AG04449 (cell line): Measurements from ENCODE around the gene OR7A17.

ENCODE experiments used
- CTCF ChIA-PET: fragments of 350-600 bp; formaldehyde crosslinking; extraction: SDS; loops from one replicate; lab custom pipeline; 2021; ENCODE audit warnings: antibody characterized with exemption; lab: Yijun Ruan, JAX
- POLR2A ChIA-PET: fragments of 400-600, 350-600 bp; formaldehyde crosslinking; extraction: SDS; loops from one replicate; lab custom pipeline; 2020; ENCODE audit warnings: antibody characterized with exemption, inconsistent platforms; lab: Yijun Ruan, JAX
- DNase-seq: peaks from one replicate; pipeline ENCODE4 v3.0.0-alpha.2; 2010; ENCODE audit warnings: low read depth, low spot score
- H3K4me3 ChIP-seq: 2 replicates; pipeline ENCODE4 v1.5.1; 2011; ENCODE audit warnings: low read depth, mild to moderate bottlenecking, control low read depth, low read length
- CTCF ChIP-seq: IDR thresholded peaks from one replicate; pipeline ENCODE4 v1.5.1; 2011; ENCODE audit warnings: mild to moderate bottlenecking, moderate library complexity, low read length, control low read depth, inconsistent platforms; ENCODE audit not compliant: insufficient read depth; ENCODE audit errors: missing control alignments

Gene OR7A17

DNA sequence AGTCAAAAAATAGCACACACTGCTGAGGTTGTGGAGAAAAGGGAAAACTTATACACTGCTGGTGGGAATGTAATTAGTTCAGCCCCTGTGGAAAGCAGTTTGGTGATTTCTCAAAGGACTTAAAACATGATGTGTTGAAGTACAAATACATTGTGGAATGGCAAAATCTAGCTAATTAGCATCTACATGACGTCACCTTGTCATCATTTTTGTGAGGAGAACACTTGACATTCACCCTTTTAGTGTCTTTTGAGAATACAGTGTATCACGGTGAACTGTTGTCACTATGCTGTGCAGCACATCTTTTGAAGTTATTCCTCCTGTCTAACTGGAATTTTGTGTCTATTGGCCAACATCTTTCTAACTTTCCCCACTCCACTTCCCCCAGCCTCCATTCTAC, 42.8 kb downstream of the OR7A17 start:
- DNase-seq = no peak
- no peak overlapping the region for H3K4me3 ChIP-seq
- ChIA-PET POLR2A (no interaction called here), CTCF (no interaction called here)
- no peak for TF ChIP-seq CTCF

- no peak for DNase-seq
- TF ChIP-seq CTCF = no peak
- no peak overlapping the region for H3K4me3 ChIP-seq
- ChIA-PET POLR2A (no interaction called here), CTCF (no interaction called here)
These were observed 45.7 kb downstream of the OR7A17 start for GRCh38 chr19:14840206-14840605.

DNA sequence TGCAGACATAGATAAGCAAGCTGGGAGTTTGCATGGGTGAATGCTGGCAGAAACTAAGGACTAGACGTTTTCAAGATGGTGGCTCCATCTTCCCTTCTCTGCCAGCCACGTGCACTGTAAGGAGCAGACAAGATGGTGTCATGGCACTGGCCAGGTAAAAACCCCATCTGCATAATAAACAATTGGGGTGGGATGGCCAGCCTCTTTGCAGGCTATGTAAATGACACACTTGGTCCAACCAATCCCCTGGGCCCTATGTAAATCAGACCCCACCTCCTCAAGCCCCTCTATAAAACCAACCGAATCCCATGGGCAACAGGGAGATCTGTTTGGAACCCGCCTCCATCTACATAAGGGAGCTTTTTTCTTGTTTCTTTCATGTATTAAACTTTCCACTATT, 48.5 kb downstream of the OR7A17 start:
- no peak overlapping the region for H3K4me3 ChIP-seq
- no peak for DNase-seq
- ChIA-PET CTCF (no interaction called here), POLR2A (no interaction called here)
- TF ChIP-seq CTCF = no peak

DNA sequence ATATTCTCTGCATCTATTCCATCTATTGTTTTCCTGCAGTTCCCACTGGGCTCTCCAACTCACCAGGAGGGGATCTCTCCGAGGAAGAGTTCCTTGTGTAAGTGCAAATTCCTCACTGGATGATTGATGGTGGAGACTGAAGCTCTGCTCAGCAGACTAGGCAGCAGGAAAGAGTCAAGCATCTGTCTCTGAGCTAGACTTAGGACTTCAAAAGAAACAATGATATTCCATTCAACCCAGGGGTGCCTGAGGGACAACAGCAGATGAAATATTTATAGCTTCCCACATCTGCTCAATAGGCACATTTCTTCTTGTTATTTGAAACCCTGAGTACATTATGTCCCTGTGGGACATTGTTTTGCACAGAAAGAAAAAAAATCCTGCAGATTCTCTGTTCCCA, 50.9 kb downstream of the OR7A17 start, which contains the start of the genes OR7A5 and OR7C1:
Gene OR7A5 (minus strand): TSS at position 175 of the 400 bp plus-strand sequence. CDS start 6,944 bp downstream, outside the sequence.
Gene OR7C1 (minus strand): TSS at position 175 of the 400 bp plus-strand sequence. CDS start 35,049 bp downstream, outside the sequence.
- ChIA-PET CTCF (no interaction called here), POLR2A (no interaction called here)
- H3K4me3 ChIP-seq = no peak within 1 kb of the TSS
- TF ChIP-seq CTCF = no peak
- DNase-seq = no peak

DNA sequence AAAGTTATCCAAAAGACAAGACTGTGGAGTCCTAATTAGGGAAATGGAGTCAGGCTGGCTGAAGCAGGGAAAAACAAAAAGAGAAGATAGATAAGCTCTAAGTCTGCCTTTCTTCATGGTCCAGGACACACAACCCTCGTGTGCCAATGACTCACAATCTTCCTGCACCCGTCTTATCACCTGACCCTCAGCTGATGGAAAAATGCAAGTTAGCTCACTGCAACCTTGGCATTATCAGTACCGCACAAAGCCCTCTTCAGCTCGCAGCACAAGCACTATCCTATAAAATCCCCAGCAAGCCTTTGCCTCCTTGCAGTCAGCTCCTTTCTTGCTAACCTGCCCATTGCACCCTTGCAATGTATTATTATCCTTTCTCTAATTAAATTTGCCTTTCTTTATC, 55.2 kb downstream of the OR7A17 start:
- DNase-seq = no peak
- H3K4me3 ChIP-seq = no peak overlapping the region
- ChIA-PET POLR2A (no interaction called here), CTCF (interaction anchor here (0.6 kb wide), 1 partner anchor 17 kb away, joined by 3 read pairs; no protein-coding TSS in a partner anchor)
- no peak for TF ChIP-seq CTCF
